Common myeloid progenitor, CD34-positive (primary cell): ENCODE data around the gene ZFHX3.

Experiments
- CTCF ChIA-PET: fragments of 350-600 bp; sonication (Branson Sonifier 250); formaldehyde crosslinking; loops from one replicate; lab custom pipeline; 2021; ENCODE audit warnings: antibody characterized with exemption; lab: Charles Lee
- POLR2A ChIA-PET: fragments of 350-600 bp; sonication (Branson Sonifier 250); formaldehyde crosslinking; loops from one replicate; lab custom pipeline; 2021; ENCODE audit warnings: antibody characterized with exemption; lab: Charles Lee
- DNase-seq, 3 donors: peaks; one replicate each; pipeline versions ENCODE4 v3.0.0 to v3.0.0-alpha.2; 2013
- H3K27ac ChIP-seq, 2 experiments: 1 replicate in 1 of 2; 2 replicates in 1 of 2; pipeline ENCODE4 v1.7.0; 2013; ENCODE audit warnings: inconsistent platforms in 2 of 2, low read length in 2 of 2, mild to moderate bottlenecking in 2 of 2, low read depth in 1 of 2, moderate library complexity in 1 of 2; ENCODE audit not compliant: severe bottlenecking in 2 of 2, insufficient read depth in 1 of 2, poor library complexity in 1 of 2
- H3K27me3 ChIP-seq, 5 experiments: replicated peaks in 2 of 5; 1 replicate in 3 of 5; 2 replicates in 2 of 5; pipeline versions ENCODE4 v1.6.1 to v1.7.0; 2013; ENCODE audit warnings: low read length in 4 of 5, mild to moderate bottlenecking in 2 of 5, moderate library complexity in 2 of 5, inconsistent platforms in 1 of 5; ENCODE audit not compliant: insufficient read depth in 5 of 5, control insufficient read depth in 4 of 5
- H3K36me3 ChIP-seq, 4 experiments: 1 replicate in 2 of 4; 2 replicates in 2 of 4; pipeline versions ENCODE4 v1.6.1 to v1.7.0; 2013; ENCODE audit warnings: low read length in 3 of 4, control low read depth in 1 of 4, mild to moderate bottlenecking in 1 of 4; ENCODE audit not compliant: control insufficient read depth in 4 of 4, insufficient read depth in 4 of 4
- H3K4me1 ChIP-seq, 4 experiments: 1 replicate in 3 of 4; 2 replicates in 1 of 4; pipeline versions ENCODE4 v1.6.1 to v1.7.1; 2013; ENCODE audit warnings: low read length in 3 of 4, mild to moderate bottlenecking in 3 of 4, control low read depth in 1 of 4, inconsistent platforms in 1 of 4, moderate library complexity in 1 of 4; ENCODE audit not compliant: control insufficient read depth in 4 of 4, insufficient read depth in 4 of 4; ENCODE audit errors: control extremely low read depth in 1 of 4
- H3K4me3 ChIP-seq, 7 experiments: 1 replicate in 4 of 7; 2 replicates in 3 of 7; pipeline versions ENCODE4 v1.5.1 to v1.7.0; 2013; ENCODE audit warnings: mild to moderate bottlenecking in 7 of 7, low read length in 6 of 7, moderate library complexity in 6 of 7, inconsistent platforms in 2 of 7, low read depth in 2 of 7, control low read depth in 1 of 7; ENCODE audit not compliant: insufficient read depth in 4 of 7, control insufficient read depth in 1 of 7; ENCODE audit errors: extremely low read depth in 1 of 7
- H3K9me3 ChIP-seq, 5 experiments: 1 replicate in 4 of 5; 2 replicates in 1 of 5; pipeline versions ENCODE4 v1.6.1 to v1.7.1; 2013; ENCODE audit warnings: low read length in 4 of 5, mild to moderate bottlenecking in 2 of 5, inconsistent platforms in 1 of 5, low read depth in 1 of 5, moderate library complexity in 1 of 5; ENCODE audit not compliant: control insufficient read depth in 4 of 5, insufficient read depth in 2 of 5; ENCODE audit errors: control extremely low read depth in 1 of 5
- WGBS: methylation state at CpG from one replicate; pipeline ENCODE4 v1.1.5; 2013; ENCODE audit not compliant: insufficient coverage; 5-methylcytosine and 5-hydroxymethylcytosine counted together

Gene ZFHX3

GRCh38 chr16:72934636-72935403 lies 113.1 kb downstream of the ZFHX3 start:
- WGBS, result 97% methylated on average over 15 of the region's 17 CpGs
- Histone ChIP-seq H3K27ac (no peak overlapping the region), H3K36me3 (no peaks in the 10 kb centered on the region), H3K4me1 (peaks cover 4 to 45% (median 29%) of the 10 kb centered on the region in 4 experiments), H3K4me3 (no peak overlapping the region), H3K27me3 (no peaks in the 10 kb centered on the region), H3K9me3 (no peaks in the 10 kb centered on the region)
- POLR2A ChIA-PET, result no interaction called here
- CTCF ChIA-PET, result interaction anchor here (0.6 to 1.8 kb wide), 3 partner anchors 15 to 90 kb away, joined by 3 read pairs; no protein-coding TSS in a partner anchor
- no peak for DNase-seq

- DNase-seq, result no peak
- peak overlapping the region; percentile 98 to 99 for H3K27ac ChIP-seq
- POLR2A ChIA-PET, result interaction anchor here (0.6 kb wide), 1 partner anchor 173 kb away, joined by 4 read pairs; no protein-coding TSS in a partner anchor
- H3K4me3 ChIP-seq, result no peak overlapping the region
- peaks cover 4 to 30% (median 19%) of the 10 kb centered on the region in 4 experiments for H3K4me1 ChIP-seq
- no peaks in the 10 kb centered on the region for H3K36me3 ChIP-seq
- WGBS, result 85% methylated on average over 9 of the region's 11 CpGs
- H3K27me3 ChIP-seq, result no peaks in the 10 kb centered on the region
- no peaks in the 10 kb centered on the region for H3K9me3 ChIP-seq
- CTCF ChIA-PET, result interaction anchor here (1.5 to 1.9 kb wide), 2 partner anchors 99 to 100 kb away, joined by 3 to 5 read pairs; no protein-coding TSS in a partner anchor
Observed at GRCh38 chr16:72932677-72933335, 115.1 kb downstream of the ZFHX3 start.

DNA sequence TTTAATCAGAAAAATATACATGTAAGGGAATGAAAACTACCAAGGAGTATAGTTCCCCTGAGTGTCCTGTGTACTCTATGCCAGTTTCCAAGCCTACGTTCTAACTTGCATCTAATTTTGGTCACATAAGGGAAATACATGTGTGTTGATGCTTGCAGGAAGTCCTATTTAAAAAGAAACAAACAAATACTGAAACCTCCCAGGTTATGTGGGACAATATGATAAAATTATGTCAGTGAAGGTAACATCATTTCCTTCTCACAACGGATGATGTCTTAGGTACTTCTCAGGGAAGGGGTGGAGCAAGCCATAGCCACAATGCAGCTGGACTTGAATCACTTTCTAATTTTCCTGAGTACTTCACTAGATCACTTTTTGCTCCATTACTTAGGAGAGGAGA lies 115.9 kb downstream of the ZFHX3 start:
- POLR2A ChIA-PET, result interaction anchor here (0.6 kb wide), 1 partner anchor 82 kb away, joined by 5 read pairs; no protein-coding TSS in a partner anchor
- no peaks in the 10 kb centered on the region for H3K9me3 ChIP-seq
- WGBS, result no CpG with 5 or more reads among the region's 2 CpGs
- CTCF ChIA-PET, result interaction anchor here (0.9 to 2.0 kb wide), 6 partner anchors 11 to 100 kb away, joined by 3 to 10 read pairs (median 3); no protein-coding TSS in a partner anchor
- H3K27ac ChIP-seq, result peak overlapping the region; percentile 98 to 99
- peak overlapping the region in 4 of 7 experiments; percentile 28 to 52 (median 44) for H3K4me3 ChIP-seq
- H3K36me3 ChIP-seq, result no peaks in the 10 kb centered on the region
- H3K27me3 ChIP-seq, result no peaks in the 10 kb centered on the region
- peaks cover 4 to 26% (median 16%) of the 10 kb centered on the region in 4 experiments for H3K4me1 ChIP-seq
- DNase-seq, result no peak

GRCh38 chr16:72930396-72930795 lies 117.5 kb downstream of the ZFHX3 start:
- WGBS, result 90% methylated on average over 2 of the region's 7 CpGs
- no peak for DNase-seq
- ChIA-PET CTCF (interaction anchor here (1.3 to 2.0 kb wide), 3 partner anchors 10 to 81 kb away, joined by 5 to 10 read pairs (median 5); no protein-coding TSS in a partner anchor), POLR2A (no interaction called here)
- Histone ChIP-seq H3K4me1 (peaks cover 4 to 24% (median 16%) of the 10 kb centered on the region in 4 experiments), H3K9me3 (no peaks in the 10 kb centered on the region), H3K4me3 (no peak overlapping the region), H3K27me3 (no peaks in the 10 kb centered on the region), H3K27ac (no peak overlapping the region), H3K36me3 (no peaks in the 10 kb centered on the region)

- Histone ChIP-seq H3K36me3 (no peaks in the 10 kb centered on the region), H3K27me3 (no peaks in the 10 kb centered on the region), H3K4me1 (peaks cover 4 to 28% (median 16%) of the 10 kb centered on the region in 4 experiments), H3K4me3 (no peak overlapping the region), H3K27ac (no peak overlapping the region), H3K9me3 (no peaks in the 10 kb centered on the region)
- ChIA-PET CTCF (interaction anchor here (0.8 to 1.7 kb wide), 3 partner anchors 14 to 211 kb away, joined by 3 to 5 read pairs (median 3); no protein-coding TSS in a partner anchor), POLR2A (no interaction called here)
- WGBS, result 83% methylated on average over 10 of the region's 11 CpGs
- DNase-seq, result no peak
Observed at GRCh38 chr16:72928090-72928981, 119.6 kb downstream of the ZFHX3 start.

- CTCF ChIA-PET, result interaction anchor here (1.1 to 1.7 kb wide), 2 partner anchors 13 to 18 kb away, joined by 4 to 5 read pairs; no protein-coding TSS in a partner anchor
- Histone ChIP-seq H3K27me3 (no peaks in the 10 kb centered on the region), H3K27ac (no peak overlapping the region), H3K36me3 (no peaks in the 10 kb centered on the region), H3K4me3 (no peak overlapping the region), H3K4me1 (peaks cover 4 to 28% (median 15%) of the 10 kb centered on the region in 4 experiments), H3K9me3 (no peaks in the 10 kb centered on the region)
- DNase-seq, result peak in 2 of 3 donors; percentile 36 to 57
- POLR2A ChIA-PET, result no interaction called here
- WGBS, result 94% methylated on average over 20 of the region's 26 CpGs
Observed at GRCh38 chr16:72927199-72928089, 120.5 kb downstream of the ZFHX3 start.
